DOHH2 (cell line): ENCODE measurements around the gene R3HDM2.
A peak's percentile ranks its signal among the peaks of the same experiment; 100 is the strongest.

ENCODE experiments used
- H3F3A ChIP-seq: fragments of 200-600 bp; sonication (generic), shearing (Covaris generic); 2 replicates; pipeline ENCODE4 v1.6.0; 2016; ENCODE audit warnings: antibody characterized with exemption, mild to moderate bottlenecking; ENCODE audit not compliant: control insufficient read depth, insufficient read depth
- H3K27ac ChIP-seq: fragments of 200-600 bp; sonication (generic); 2 replicates; pipeline ENCODE4 v1.5.1; 2014; ENCODE audit warnings: low read depth, mild to moderate bottlenecking, low read length, moderate library complexity
- H3K27me3 ChIP-seq: fragments of 200-600 bp; sonication (generic); 2 replicates; pipeline ENCODE4 v1.6.1; 2014; ENCODE audit warnings: mild to moderate bottlenecking, low read length, mixed read lengths; ENCODE audit not compliant: control insufficient read depth
- H3K36me3 ChIP-seq: fragments of 200-600 bp; sonication (generic); 2 replicates; pipeline ENCODE4 v1.6.1; 2014; ENCODE audit warnings: mild to moderate bottlenecking, low read length, moderate library complexity, mixed read lengths; ENCODE audit not compliant: control insufficient read depth
- H3K4me1 ChIP-seq: fragments of 200-600 bp; sonication (generic); 2 replicates; pipeline ENCODE4 v1.6.1; 2014; ENCODE audit warnings: mild to moderate bottlenecking, low read length, mixed read lengths; ENCODE audit not compliant: control insufficient read depth
- H3K4me2 ChIP-seq: fragments of 200-600 bp; sonication (generic); 2 replicates; pipeline ENCODE4 v1.6.0; 2014; ENCODE audit warnings: mild to moderate bottlenecking, low read length, moderate library complexity
- H3K4me3 ChIP-seq: fragments of 200-600 bp; sonication (generic); 2 replicates; pipeline ENCODE4 v1.5.1; 2014; ENCODE audit warnings: mild to moderate bottlenecking, low read length, mixed read lengths
- H3K79me2 ChIP-seq: fragments of 200-600 bp; sonication (generic); 2 replicates; pipeline ENCODE4 v1.6.1; 2014; ENCODE audit warnings: mild to moderate bottlenecking, low read length, mixed read lengths; ENCODE audit not compliant: control insufficient read depth
- H3K9me2 ChIP-seq: fragments of 200-600 bp; sonication (generic); replicated peaks from 2 replicates; pipeline ENCODE4 v1.6.1; 2014; ENCODE audit warnings: mild to moderate bottlenecking, low read length, mixed read lengths; ENCODE audit not compliant: control insufficient read depth
- H3K9me3 ChIP-seq: fragments of 200-600 bp; sonication (generic); 2 replicates; pipeline ENCODE4 v1.6.1; 2014; ENCODE audit warnings: antibody characterized with exemption, low read length, mixed read lengths; ENCODE audit not compliant: control insufficient read depth, insufficient read depth
- H4K20me1 ChIP-seq: fragments of 200-600 bp; sonication (generic); 2 replicates; pipeline ENCODE4 v1.6.0; 2014; ENCODE audit warnings: low read depth, mild to moderate bottlenecking, antibody characterized with exemption, low read length, moderate library complexity; ENCODE audit not compliant: control insufficient read depth, insufficient read depth
- EZH2phosphoT487 ChIP-seq: fragments of 200-600 bp; sonication (generic); IDR thresholded peaks from 2 replicates; pipeline ENCODE4 v1.6.1; 2017; ENCODE audit warnings: borderline replicate concordance, mild to moderate bottlenecking, antibody characterized with exemption, low read length, moderate library complexity, mixed read lengths
- TF ChIP-seq, protein P1 (sequence below): fragments of 200-600 bp; sonication (generic); IDR thresholded peaks from one replicate; pipeline ENCODE4 v1.5.1; 2014; ENCODE audit warnings: antibody characterized with exemption, mild to moderate bottlenecking, low read depth, low read length; ENCODE audit not compliant: poor library complexity, severe bottlenecking

Gene R3HDM2

DNA sequence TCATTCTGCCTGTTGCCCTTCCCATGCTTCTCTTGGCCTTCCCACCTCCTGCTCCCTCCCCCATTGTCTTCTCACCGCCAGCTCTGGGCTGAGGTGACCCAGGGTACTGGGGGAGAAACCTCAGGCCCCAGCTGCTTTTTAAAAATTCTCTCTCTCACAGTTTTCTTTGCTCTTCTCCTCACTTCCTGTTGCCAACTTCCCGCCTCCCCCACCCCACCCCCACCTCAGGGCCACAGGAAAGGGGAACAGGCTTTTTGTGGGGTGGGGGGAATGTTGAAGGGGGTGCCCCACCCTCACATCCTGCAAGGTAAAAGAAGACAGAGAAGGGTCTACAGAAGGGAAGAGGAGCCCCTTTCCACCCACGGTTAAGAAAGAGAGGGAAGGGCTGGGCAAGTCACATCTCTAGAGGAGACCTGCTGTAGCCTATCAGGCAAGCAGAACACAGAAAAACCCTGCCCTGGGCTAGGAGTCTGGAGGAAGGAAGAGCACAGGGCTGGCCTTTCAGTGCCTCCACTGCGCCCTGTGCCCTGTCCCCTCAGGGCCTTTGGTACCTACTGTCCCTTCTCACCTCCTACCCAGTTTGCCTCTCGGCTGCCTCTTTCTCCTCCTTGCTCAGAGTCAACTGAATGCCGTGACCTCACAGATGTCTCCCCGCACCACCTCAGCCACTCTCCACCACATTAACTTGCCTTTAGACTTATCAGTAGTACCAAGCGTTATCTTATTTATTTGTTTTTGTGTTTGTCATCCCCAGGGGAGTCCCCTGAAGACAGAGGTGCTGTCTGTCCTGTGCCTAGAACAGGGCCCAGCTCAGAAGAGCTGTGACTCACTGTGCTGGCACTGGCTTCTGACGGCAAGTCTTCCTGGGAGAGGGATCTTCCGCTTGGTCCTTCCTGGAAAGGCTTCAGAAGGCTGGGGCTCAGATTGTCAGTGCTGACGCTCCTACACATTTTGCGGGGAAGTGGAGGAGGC lies 47.2 kb upstream of the R3HDM2 start:
- peaks cover 60% of the 10 kb centered on the region for H3K4me1 ChIP-seq

GRCh38 chr12:57476993-57477709 lies 46.3 kb upstream of the R3HDM2 start:
- Histone ChIP-seq H3K9me2 (no peaks in the 10 kb centered on the region), H4K20me1 (no peaks in the 10 kb centered on the region), H3K4me1 (peaks cover 56% of the 10 kb centered on the region), H3K4me3 (peak overlapping the region; percentile 90), H3K27ac (peak overlapping the region; percentile 97), H3K79me2 (peaks cover 24% of the 10 kb centered on the region), H3K9me3 (no peaks in the 10 kb centered on the region), H3K27me3 (no peaks in the 10 kb centered on the region), H3K36me3 (peaks cover 37% of the 10 kb centered on the region), H3K4me2 (peak overlapping the region; percentile 98), H3F3A (peaks cover 18% of the 10 kb centered on the region)
- no peak for TF ChIP-seq EZH2phosphoT487
- TF ChIP-seq, protein P1, sequence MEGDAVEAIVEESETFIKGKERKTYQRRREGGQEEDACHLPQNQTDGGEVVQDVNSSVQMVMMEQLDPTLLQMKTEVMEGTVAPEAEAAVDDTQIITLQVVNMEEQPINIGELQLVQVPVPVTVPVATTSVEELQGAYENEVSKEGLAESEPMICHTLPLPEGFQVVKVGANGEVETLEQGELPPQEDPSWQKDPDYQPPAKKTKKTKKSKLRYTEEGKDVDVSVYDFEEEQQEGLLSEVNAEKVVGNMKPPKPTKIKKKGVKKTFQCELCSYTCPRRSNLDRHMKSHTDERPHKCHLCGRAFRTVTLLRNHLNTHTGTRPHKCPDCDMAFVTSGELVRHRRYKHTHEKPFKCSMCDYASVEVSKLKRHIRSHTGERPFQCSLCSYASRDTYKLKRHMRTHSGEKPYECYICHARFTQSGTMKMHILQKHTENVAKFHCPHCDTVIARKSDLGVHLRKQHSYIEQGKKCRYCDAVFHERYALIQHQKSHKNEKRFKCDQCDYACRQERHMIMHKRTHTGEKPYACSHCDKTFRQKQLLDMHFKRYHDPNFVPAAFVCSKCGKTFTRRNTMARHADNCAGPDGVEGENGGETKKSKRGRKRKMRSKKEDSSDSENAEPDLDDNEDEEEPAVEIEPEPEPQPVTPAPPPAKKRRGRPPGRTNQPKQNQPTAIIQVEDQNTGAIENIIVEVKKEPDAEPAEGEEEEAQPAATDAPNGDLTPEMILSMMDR: no peak

More for the DNA sequence above, 47.2 kb upstream of the R3HDM2 start:
- no peaks in the 10 kb centered on the region for H4K20me1 ChIP-seq
- no peaks in the 10 kb centered on the region for H3K27me3 ChIP-seq
- H3K79me2 ChIP-seq: peaks cover 24% of the 10 kb centered on the region
- peak overlapping the region; percentile 90 for H3K4me3 ChIP-seq
- peaks cover 29% of the 10 kb centered on the region for H3K36me3 ChIP-seq
- H3K27ac ChIP-seq: peak overlapping the region; percentile 97
- no peak for TF ChIP-seq EZH2phosphoT487
- TF ChIP-seq, protein P1: no peak
- H3K9me2 ChIP-seq: no peaks in the 10 kb centered on the region
- H3F3A ChIP-seq: peaks cover 18% of the 10 kb centered on the region
- H3K4me2 ChIP-seq: peak overlapping the region; percentile 98
- H3K9me3 ChIP-seq: no peaks in the 10 kb centered on the region

- Histone ChIP-seq H3K79me2 (peaks cover 24% of the 10 kb centered on the region), H3K4me1 (peaks cover 52% of the 10 kb centered on the region), H3K27ac (peak overlapping the region; percentile 97), H3K27me3 (no peaks in the 10 kb centered on the region), H3K9me3 (no peaks in the 10 kb centered on the region), H3K36me3 (peaks cover 45% of the 10 kb centered on the region), H3K4me2 (peak overlapping the region; percentile 98), H3K9me2 (no peaks in the 10 kb centered on the region), H3K4me3 (peak overlapping the region; percentile 90), H3F3A (peaks cover 18% of the 10 kb centered on the region), H4K20me1 (no peaks in the 10 kb centered on the region)
- TF ChIP-seq, protein P1: peak; percentile 79
- no peak for TF ChIP-seq EZH2phosphoT487
Measured at GRCh38 chr12:57476162-57476992, 45.5 kb upstream of the R3HDM2 start.
